Spleen (tissue), 7 donors: Measurements from ENCODE around the gene PTPRN2.

Experiments
- POLR2A ChIP-seq, 3 donors: fragments of 450-650 bp; IDR thresholded peaks; one replicate each; pipeline ENCODE4 v1.5.1; 2017; ENCODE audit warnings: antibody characterized with exemption in 3 of 3, mild to moderate bottlenecking in 1 of 3
- POLR2AphosphoS5 ChIP-seq, 3 donors: sonication (generic); formaldehyde crosslinking; IDR thresholded peaks; one replicate each; pipeline ENCODE4 v1.5.1; 2017; ENCODE audit warnings: antibody characterized with exemption in 3 of 3
- TF ChIP-seq, protein P1 (sequence below), 11 experiments: fragments of 200-600 bp in 7 of 11; fragments of 450-650 bp in 4 of 11; sonication (generic) in 4 of 11; IDR thresholded peaks in 8 of 11; conservative IDR thresholded peaks in 3 of 11; 1 replicate in 7 of 11; 2 replicates in 4 of 11; pipeline versions ENCODE4 v1.4.0 to v1.8.0; 2016 to 2021; ENCODE audit warnings: antibody characterized with exemption in 11 of 11, inconsistent platforms in 4 of 11, mild to moderate bottlenecking in 1 of 11
- donor health status: DM: no; HTN: no; CAD: no; lungs with moderate emphysema.
- donor health status: DM: no; HTN: no; CAD: no.
- donor health status: DM: no; HTN: no; CAD: no.

DNA sequence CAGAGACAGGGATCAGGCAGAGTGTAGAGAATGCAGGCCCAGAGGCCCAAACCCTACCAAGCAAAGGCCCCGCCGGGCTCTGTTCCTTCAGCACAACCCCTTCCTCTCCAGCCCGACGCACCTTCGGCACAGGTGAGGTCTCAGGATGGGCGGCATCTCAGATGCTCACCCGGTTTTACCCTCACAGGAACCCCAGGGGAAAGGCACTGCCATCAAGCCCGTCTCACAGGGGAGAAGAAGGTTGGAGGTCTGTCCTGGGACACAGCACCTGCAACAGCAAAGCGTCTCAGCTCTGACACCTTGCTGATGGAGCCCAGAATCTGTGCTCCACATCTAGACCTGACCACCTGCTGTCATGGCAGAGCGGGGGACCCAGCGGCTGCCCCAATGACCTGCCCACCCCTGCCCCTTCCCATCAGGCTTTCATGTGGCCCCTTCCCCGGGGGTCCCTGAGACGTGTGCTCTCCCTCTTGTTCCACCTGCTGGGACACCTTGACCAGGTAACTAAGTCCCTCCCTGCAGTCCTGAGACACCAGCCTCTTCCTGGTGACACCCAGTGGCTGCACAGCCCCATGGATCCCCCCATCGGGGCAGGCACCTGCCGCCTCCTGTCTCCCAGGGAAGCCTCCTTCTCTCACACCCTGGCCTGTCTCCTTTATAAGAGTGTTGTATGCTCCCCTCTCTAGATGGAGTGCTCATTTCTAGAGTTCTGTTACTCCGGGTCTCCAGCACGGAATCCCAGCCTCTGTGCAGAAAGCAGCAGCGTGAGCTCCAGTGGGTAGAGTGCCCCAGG lies 935.3 kb downstream of the PTPRN2 start:
- TF ChIP-seq, protein P1, sequence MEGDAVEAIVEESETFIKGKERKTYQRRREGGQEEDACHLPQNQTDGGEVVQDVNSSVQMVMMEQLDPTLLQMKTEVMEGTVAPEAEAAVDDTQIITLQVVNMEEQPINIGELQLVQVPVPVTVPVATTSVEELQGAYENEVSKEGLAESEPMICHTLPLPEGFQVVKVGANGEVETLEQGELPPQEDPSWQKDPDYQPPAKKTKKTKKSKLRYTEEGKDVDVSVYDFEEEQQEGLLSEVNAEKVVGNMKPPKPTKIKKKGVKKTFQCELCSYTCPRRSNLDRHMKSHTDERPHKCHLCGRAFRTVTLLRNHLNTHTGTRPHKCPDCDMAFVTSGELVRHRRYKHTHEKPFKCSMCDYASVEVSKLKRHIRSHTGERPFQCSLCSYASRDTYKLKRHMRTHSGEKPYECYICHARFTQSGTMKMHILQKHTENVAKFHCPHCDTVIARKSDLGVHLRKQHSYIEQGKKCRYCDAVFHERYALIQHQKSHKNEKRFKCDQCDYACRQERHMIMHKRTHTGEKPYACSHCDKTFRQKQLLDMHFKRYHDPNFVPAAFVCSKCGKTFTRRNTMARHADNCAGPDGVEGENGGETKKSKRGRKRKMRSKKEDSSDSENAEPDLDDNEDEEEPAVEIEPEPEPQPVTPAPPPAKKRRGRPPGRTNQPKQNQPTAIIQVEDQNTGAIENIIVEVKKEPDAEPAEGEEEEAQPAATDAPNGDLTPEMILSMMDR (IDR thresholded peaks at IDR 0.05 in 8 of 11, conservative IDR thresholded peaks at IDR 0.05 in 3 of 11): no peak
- TF ChIP-seq POLR2AphosphoS5 (IDR thresholded peaks at IDR 0.05): no peak
- no peak for TF ChIP-seq POLR2A (IDR thresholded peaks at IDR 0.05)
